Mesenchymal stem cell (in vitro differentiated cells and primary cell): ENCODE measurements around the gene MRPL18. TPM values are rescaled to one million over a fixed set of nuclear protein-coding genes. Genes with fewer than 3 reads are reported as not detected.

Experiments used
- DNase-seq: peaks from one replicate; pipeline ENCODE4 v3.0.0-alpha.2; 2013
- H2AFZ ChIP-seq: one replicate; pipeline ENCODE4 v1.6.1; 2013; ENCODE audit warnings: low read depth, mild to moderate bottlenecking, control low read depth, inconsistent platforms, low read length, moderate library complexity
- H2AK5ac ChIP-seq: 2 replicates; pipeline ENCODE4 v1.6.1; 2013; ENCODE audit warnings: low read length, moderate library complexity, mild to moderate bottlenecking, inconsistent platforms; ENCODE audit not compliant: severe bottlenecking
- H2BK120ac ChIP-seq: one replicate; pipeline ENCODE4 v1.6.1; 2013; ENCODE audit warnings: low read depth, mild to moderate bottlenecking, inconsistent platforms, low read length, moderate library complexity
- H2BK12ac ChIP-seq, 2 experiments: one replicate each; pipeline ENCODE4 v1.6.1; 2013; ENCODE audit warnings: inconsistent platforms in 2 of 2, low read length in 2 of 2, mild to moderate bottlenecking in 2 of 2, moderate library complexity in 2 of 2, control low read depth in 1 of 2
- H2BK15ac ChIP-seq: one replicate; pipeline ENCODE4 v1.6.1; 2013; ENCODE audit warnings: mild to moderate bottlenecking, low read depth, inconsistent platforms; ENCODE audit not compliant: poor library complexity, severe bottlenecking
- H2BK5ac ChIP-seq: 2 replicates; pipeline ENCODE4 v1.6.1; 2013; ENCODE audit warnings: low read depth, mild to moderate bottlenecking, low read length, control low read depth, inconsistent platforms; ENCODE audit not compliant: poor library complexity, severe bottlenecking
- H3K14ac ChIP-seq, 2 experiments: one replicate each; pipeline ENCODE4 v1.6.1; 2013; ENCODE audit warnings: inconsistent platforms in 2 of 2, low read length in 2 of 2, control low read depth in 1 of 2, mild to moderate bottlenecking in 1 of 2, moderate library complexity in 1 of 2
- H3K18ac ChIP-seq, 2 experiments: one replicate each; pipeline ENCODE4 v1.6.1; 2013; ENCODE audit warnings: inconsistent platforms in 2 of 2, low read length in 2 of 2, control low read depth in 1 of 2, low read depth in 1 of 2, mild to moderate bottlenecking in 1 of 2
- H3K23ac ChIP-seq, 2 experiments: one replicate each; pipeline ENCODE4 v1.6.1; 2013; ENCODE audit warnings: inconsistent platforms in 2 of 2, low read length in 2 of 2, mild to moderate bottlenecking in 2 of 2, moderate library complexity in 2 of 2, control low read depth in 1 of 2
- H3K27ac ChIP-seq: 2 replicates; pipeline ENCODE4 v1.5.1; 2013; ENCODE audit warnings: mild to moderate bottlenecking, moderate library complexity, low read length, control low read depth, inconsistent platforms; ENCODE audit not compliant: poor library complexity, severe bottlenecking
- H3K27me3 ChIP-seq, 2 experiments: 2 replicates each; pipeline versions ENCODE4 v1.6.1 to v1.7.0; 2013; ENCODE audit warnings: low read length in 2 of 2, mild to moderate bottlenecking in 2 of 2, moderate library complexity in 2 of 2, control low read depth in 1 of 2, inconsistent platforms in 1 of 2; ENCODE audit not compliant: control insufficient read depth in 1 of 2, insufficient read depth in 1 of 2
- H3K36me3 ChIP-seq, 2 experiments: 2 replicates each; pipeline versions ENCODE4 v1.6.1 to v1.7.0; 2013; ENCODE audit warnings: low read length in 2 of 2, control low read depth in 1 of 2, inconsistent platforms in 1 of 2, low read depth in 1 of 2, mild to moderate bottlenecking in 1 of 2; ENCODE audit not compliant: insufficient read depth in 2 of 2, control insufficient read depth in 1 of 2
- H3K4ac ChIP-seq, 2 experiments: one replicate each; pipeline ENCODE4 v1.6.1; 2013; ENCODE audit warnings: inconsistent platforms in 2 of 2, low read length in 2 of 2, mild to moderate bottlenecking in 2 of 2, moderate library complexity in 2 of 2, control low read depth in 1 of 2, low read depth in 1 of 2
- H3K4me1 ChIP-seq: 2 replicates; pipeline ENCODE4 v1.6.1; 2013; ENCODE audit warnings: low read depth, low read length, control low read depth; ENCODE audit not compliant: control insufficient read depth, insufficient read depth
- H3K4me2 ChIP-seq: 2 replicates; pipeline ENCODE4 v1.6.1; 2013; ENCODE audit warnings: low read length, mild to moderate bottlenecking, inconsistent platforms; ENCODE audit not compliant: poor library complexity, severe bottlenecking
- H3K4me3 ChIP-seq, 2 experiments: 2 replicates each; pipeline versions ENCODE4 v1.5.1 to v1.7.0; 2013; ENCODE audit warnings: low read length in 2 of 2, mild to moderate bottlenecking in 2 of 2, control low read depth in 1 of 2, low read depth in 1 of 2; ENCODE audit not compliant: insufficient read depth in 1 of 2
- H3K79me1 ChIP-seq: replicated peaks from 2 replicates; pipeline ENCODE4 v1.6.1; 2013; ENCODE audit warnings: mild to moderate bottlenecking, control low read depth, low read length, inconsistent platforms; ENCODE audit not compliant: poor library complexity, severe bottlenecking
- H3K9ac ChIP-seq: 2 replicates; pipeline ENCODE4 v1.7.0; 2013; ENCODE audit warnings: mild to moderate bottlenecking, low read length, moderate library complexity
- H3K9me3 ChIP-seq: 2 replicates; pipeline ENCODE4 v1.7.0; 2013; ENCODE audit warnings: mild to moderate bottlenecking, low read length; ENCODE audit not compliant: control insufficient read depth
- H4K8ac ChIP-seq: one replicate; pipeline ENCODE4 v1.6.1; 2013; ENCODE audit warnings: inconsistent platforms, mild to moderate bottlenecking, low read length, moderate library complexity
- H4K91ac ChIP-seq: one replicate; pipeline ENCODE4 v1.6.1; 2013; ENCODE audit warnings: mild to moderate bottlenecking, low read length, inconsistent platforms
- WGBS: methylation state at CpG from one replicate; pipeline ENCODE4 v1.1.7; 2013; ENCODE audit warnings: mixed read lengths; 5-methylcytosine and 5-hydroxymethylcytosine counted together
- small RNA-seq: library from polyadenylated mRNA; stranded (forward); fragments of <200 nt; extraction: miRNeasy Mini kit (QIAGEN cat#:217004); gene quantifications from one replicate; pipeline ENCODE3, GENCODE V24; 2013; ENCODE audit warnings: low read depth

The MRPL18 gene

GRCh38 chr6:159842035-159842434 is 51.8 kb downstream of the MRPL18 start:
- Histone ChIP-seq H3K79me1 (no peaks in the 10 kb centered on the region), H2BK5ac (no peak overlapping the region), H3K9ac (no peak overlapping the region), H2BK12ac (no peak overlapping the region), H3K9me3 (no peaks in the 10 kb centered on the region), H3K4me2 (no peak overlapping the region), H3K4ac (no peak overlapping the region), H4K8ac (no peak overlapping the region), H2BK15ac (no peak overlapping the region), H3K4me3 (no peak overlapping the region), H3K18ac (no peak overlapping the region), H3K14ac (no peak overlapping the region), H3K4me1 (no peaks in the 10 kb centered on the region), H3K27me3 (no peaks in the 10 kb centered on the region), H2BK120ac (no peak overlapping the region), H3K23ac (no peak overlapping the region), H2AFZ (no peak overlapping the region), H3K27ac (no peak overlapping the region), H2AK5ac (no peak overlapping the region), H3K36me3 (no peaks in the 10 kb centered on the region), H4K91ac (no peak overlapping the region)
- 64% methylated on average over 3 of the region's 4 CpGs for WGBS
- DNase-seq: peak; percentile 23

DNA sequence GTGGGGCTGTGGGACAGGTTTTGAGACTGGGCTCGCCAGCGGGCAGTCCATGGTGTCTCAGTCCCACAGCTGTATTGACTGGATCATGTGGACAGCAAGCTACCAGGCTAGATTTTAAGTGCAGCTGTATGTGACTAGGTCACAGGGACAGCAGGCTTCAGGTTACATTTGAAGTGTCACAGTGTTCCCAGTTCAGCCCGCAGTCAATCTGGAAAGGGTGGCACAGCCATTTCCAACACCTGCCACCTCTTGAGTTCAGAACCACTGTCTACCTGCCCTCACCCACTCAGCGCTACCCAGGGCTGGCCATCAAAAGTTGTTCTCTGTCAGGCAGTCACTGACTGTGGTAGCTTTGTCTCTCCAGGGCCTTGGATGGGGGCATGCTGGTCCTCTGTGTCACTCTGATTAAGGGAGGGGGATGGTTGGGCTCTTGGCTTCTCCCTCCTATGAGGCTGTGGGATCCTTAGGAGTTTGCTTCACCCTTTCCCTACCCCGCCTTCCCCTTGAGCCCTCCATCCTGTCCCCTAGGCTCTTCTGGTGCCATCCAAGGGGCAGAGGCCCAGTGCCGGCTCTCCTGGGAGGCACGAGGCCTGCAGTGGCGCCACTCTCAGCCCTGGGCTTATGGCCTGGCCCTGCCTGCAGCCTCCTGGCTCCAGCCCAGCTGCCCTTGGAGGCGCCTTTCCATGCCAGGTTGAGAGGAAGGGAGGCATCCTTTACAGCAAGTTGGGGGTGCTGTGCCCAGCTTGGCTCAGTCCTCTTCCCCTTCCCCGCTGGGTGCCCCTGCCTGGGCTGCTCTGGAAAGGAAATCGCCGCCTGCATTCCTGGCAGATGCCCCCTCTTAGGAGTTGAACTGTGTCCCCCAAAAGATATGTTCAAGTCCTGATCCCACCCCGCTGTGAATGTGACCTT is 54.7 kb downstream of the MRPL18 start:
- Histone ChIP-seq H2AK5ac (no peak overlapping the region), H2BK5ac (no peak overlapping the region), H3K14ac (no peak overlapping the region), H3K18ac (no peak overlapping the region), H3K27ac (no peak overlapping the region), H3K4me2 (no peak overlapping the region), H3K79me1 (no peaks in the 10 kb centered on the region), H3K4ac (no peak overlapping the region), H2BK12ac (no peak overlapping the region), H3K4me1 (no peaks in the 10 kb centered on the region), H3K27me3 (no peaks in the 10 kb centered on the region), H4K8ac (no peak overlapping the region), H2BK120ac (no peak overlapping the region), H3K36me3 (no peaks in the 10 kb centered on the region), H3K9me3 (no peaks in the 10 kb centered on the region), H2BK15ac (no peak overlapping the region), H3K9ac (no peak overlapping the region), H3K4me3 (no peak overlapping the region), H2AFZ (no peak overlapping the region), H4K91ac (no peak overlapping the region), H3K23ac (no peak overlapping the region)
- no peak for DNase-seq
- 76% methylated on average over 12 of the region's 13 CpGs for WGBS

Small RNA genes lying within 50 kb of the gene (small RNA-seq; reads per million reads assigned to genes)
- gene SNORA20 (11.2 reads per million, percentile 81 among the genes with 10 or more reads in this experiment), gene SNORA29 (not detected)
